ENCODE results near the gene PCDHGC3.
A peak's percentile ranks its signal among the peaks of the same experiment; 100 is the strongest.
"Not testable (repeated sequence)": the region's sequence is repeated elsewhere in the genome, so short reads cannot be mapped to it uniquely, and the experiment has no call there.

The PCDHGC3 gene

GRCh38 chr5:141475625-141476131 lies at the start of gene PCDHGC3:
TSS of gene PCDHGC3 (plus strand) at chr5:141475966. CDS start at chr5:141476117, 151 bp downstream.
- DNase-seq = peak; percentile 62 to 70

- DNase-seq = no peak
Observed at GRCh38 chr5:141427783-141428426, 47.9 kb upstream of the PCDHGC3 start.

GRCh38 chr5:141430332-141431113 lies 45.2 kb upstream of the PCDHGC3 start, which contains the start of gene PCDHGA12:
TSS of gene PCDHGA12 (plus strand) at chr5:141430507. CDS start at chr5:141430760, 253 bp downstream.
- no peak for DNase-seq

GRCh38 chr5:141431286-141431685 lies 44.5 kb upstream of the PCDHGC3 start:
- DNase-seq = no peak

- not testable (repeated sequence) for DNase-seq
Observed at GRCh38 chr5:141432308-141432707, 43.5 kb upstream of the PCDHGC3 start.

GRCh38 chr5:141432726-141433125 lies 43.0 kb upstream of the PCDHGC3 start:
- DNase-seq = not testable (repeated sequence)

GRCh38 chr5:141434006-141434405 lies 41.8 kb upstream of the PCDHGC3 start:
- no peak for DNase-seq

GRCh38 chr5:141437221-141437620 lies 38.5 kb upstream of the PCDHGC3 start:
- DNase-seq = no peak

GRCh38 chr5:141439411-141440141 lies 36.2 kb upstream of the PCDHGC3 start:
- no peak for DNase-seq

- DNase-seq = no peak
Observed at GRCh38 chr5:141440341-141440740, 35.4 kb upstream of the PCDHGC3 start.

GRCh38 chr5:141441571-141442170 lies 34.1 kb upstream of the PCDHGC3 start:
- no peak for DNase-seq

- DNase-seq = no peak
Observed at GRCh38 chr5:141465351-141465750, 10.4 kb upstream of the PCDHGC3 start.

GRCh38 chr5:141476132-141476911 lies 556 bp downstream of the PCDHGC3 start:
- peak; percentile 19 to 30 for DNase-seq

- no peak for DNase-seq
Observed at GRCh38 chr5:141477044-141477575, 1.3 kb downstream of the PCDHGC3 start.

- DNase-seq = no peak
Observed at GRCh38 chr5:141477815-141478214, 2.0 kb downstream of the PCDHGC3 start.

GRCh38 chr5:141478321-141478945 lies 2.7 kb downstream of the PCDHGC3 start:
- no peak for DNase-seq

- no peak for DNase-seq
Observed at GRCh38 chr5:141479776-141480175, 4.0 kb downstream of the PCDHGC3 start.

GRCh38 chr5:141483902-141484301 lies 8.1 kb downstream of the PCDHGC3 start:
- DNase-seq = no peak

GRCh38 chr5:141484310-141484640 lies 8.5 kb downstream of the PCDHGC3 start:
- no peak for DNase-seq

GRCh38 chr5:141484641-141485311 lies 9.0 kb downstream of the PCDHGC3 start, which contains the start of gene PCDHGC4:
TSS of gene PCDHGC4 (plus strand) at chr5:141485030. CDS start at chr5:141485174, 144 bp downstream.
- no peak for DNase-seq

Measured in activated CD4-positive, alpha-beta T cell treated with anti-CD3 and anti-CD28 coated beads, Interleukin-2, amount 50 U/mL, for 48 hours (primary cell).